H9 (cell line): ENCODE measurements around the gene IRS4. TPM values are rescaled to one million over a fixed set of nuclear protein-coding genes. Genes with fewer than 3 reads are reported as not detected.

Source experiments
- DNase-seq: peaks from one replicate; pipeline ENCODE4 v3.0.0-alpha.2; 2017
- H2AFZ ChIP-seq: one replicate; pipeline ENCODE4 v1.6.1; 2013; ENCODE audit warnings: mild to moderate bottlenecking, low read length, control low read depth, moderate library complexity
- H2AK5ac ChIP-seq: 2 replicates; pipeline ENCODE4 v1.6.1; 2013; ENCODE audit warnings: low read length, control low read depth, mixed read lengths; ENCODE audit not compliant: insufficient read length
- H2BK120ac ChIP-seq: one replicate; pipeline ENCODE4 v1.6.1; 2013; ENCODE audit warnings: low read depth, mild to moderate bottlenecking, low read length, control low read depth, inconsistent platforms; ENCODE audit not compliant: poor library complexity, severe bottlenecking
- H2BK12ac ChIP-seq: 2 replicates; pipeline ENCODE4 v1.6.1; 2013; ENCODE audit warnings: low read length, control low read depth, mixed read lengths, low read depth; ENCODE audit not compliant: insufficient read length
- H2BK15ac ChIP-seq: 2 replicates; pipeline ENCODE4 v1.6.1; 2013; ENCODE audit warnings: low read depth, low read length, control low read depth
- H2BK20ac ChIP-seq: one replicate; pipeline ENCODE4 v1.6.1; 2013; ENCODE audit warnings: low read depth, mild to moderate bottlenecking, low read length, control low read depth, inconsistent platforms; ENCODE audit not compliant: poor library complexity, severe bottlenecking
- H2BK5ac ChIP-seq: 2 replicates; pipeline ENCODE4 v1.6.1; 2013; ENCODE audit warnings: low read length, control low read depth, mixed read lengths; ENCODE audit not compliant: insufficient read length
- H3K14ac ChIP-seq: 2 replicates; pipeline ENCODE4 v1.6.1; 2013; ENCODE audit warnings: low read length, control low read depth; ENCODE audit not compliant: insufficient read depth
- H3K18ac ChIP-seq: 2 replicates; pipeline ENCODE4 v1.6.1; 2013; ENCODE audit warnings: low read depth, mild to moderate bottlenecking, mixed read lengths, low read length, control low read depth; ENCODE audit not compliant: insufficient read length
- H3K23ac ChIP-seq: 2 replicates; pipeline ENCODE4 v1.6.1; 2013; ENCODE audit warnings: low read length, control low read depth, mixed read lengths, low read depth; ENCODE audit not compliant: insufficient read length
- H3K23me2 ChIP-seq: 2 replicates; pipeline ENCODE4 v1.6.1; 2013; ENCODE audit warnings: low read depth, mild to moderate bottlenecking, mixed read lengths, low read length, control low read depth; ENCODE audit not compliant: insufficient read length, poor library complexity, severe bottlenecking
- H3K27ac ChIP-seq: 2 replicates; pipeline ENCODE4 v1.5.1; 2013; ENCODE audit warnings: low read length, control low read depth, mixed read lengths, low read depth; ENCODE audit not compliant: insufficient read length
- H3K27me3 ChIP-seq: 2 replicates; pipeline ENCODE4 v1.6.1; 2013; ENCODE audit warnings: low read length, control low read depth, inconsistent platforms; ENCODE audit not compliant: insufficient read depth
- H3K4ac ChIP-seq: 2 replicates; pipeline ENCODE4 v1.6.1; 2013; ENCODE audit warnings: low read depth, mild to moderate bottlenecking, control low read depth, inconsistent platforms, low read length, moderate library complexity
- H3K4me1 ChIP-seq: 2 replicates; pipeline ENCODE4 v1.6.1; 2013; ENCODE audit warnings: low read length, control low read depth, inconsistent platforms; ENCODE audit not compliant: insufficient read depth
- H3K4me2 ChIP-seq: 2 replicates; pipeline ENCODE4 v1.6.1; 2013; ENCODE audit warnings: low read length, control low read depth, mixed read lengths; ENCODE audit not compliant: insufficient read length, insufficient read depth
- H3K56ac ChIP-seq: 2 replicates; pipeline ENCODE4 v1.6.1; 2013; ENCODE audit warnings: low read depth, mild to moderate bottlenecking, mixed read lengths, low read length, control low read depth; ENCODE audit not compliant: insufficient read length
- H3K79me1 ChIP-seq: 2 replicates; pipeline ENCODE4 v1.6.1; 2013; ENCODE audit warnings: low read depth, mild to moderate bottlenecking, moderate library complexity, low read length, control low read depth, inconsistent platforms; ENCODE audit not compliant: insufficient read depth, poor library complexity, severe bottlenecking
- H3K79me2 ChIP-seq: 2 replicates; pipeline ENCODE4 v1.6.1; 2013; ENCODE audit warnings: low read length, control low read depth, inconsistent platforms; ENCODE audit not compliant: insufficient read depth
- H3K9ac ChIP-seq: 2 replicates; pipeline ENCODE4 v1.6.1; 2013; ENCODE audit warnings: low read length, control low read depth, mixed read lengths; ENCODE audit not compliant: insufficient read length; ENCODE audit errors: extremely low read depth
- H3K9me3 ChIP-seq: one replicate; pipeline ENCODE4 v1.6.1; 2013; ENCODE audit warnings: low read depth, low read length, inconsistent platforms; ENCODE audit not compliant: control insufficient read depth
- H3T11ph ChIP-seq: one replicate; pipeline ENCODE4 v1.6.1; 2013; ENCODE audit warnings: mild to moderate bottlenecking, low read length, control low read depth, inconsistent platforms
- H4K20me1 ChIP-seq: one replicate; pipeline ENCODE4 v1.6.1; 2013; ENCODE audit not compliant: control insufficient read depth, insufficient read length, insufficient read depth
- H4K5ac ChIP-seq: 2 replicates; pipeline ENCODE4 v1.6.1; 2013; ENCODE audit warnings: low read depth, mild to moderate bottlenecking, mixed read lengths, low read length, control low read depth; ENCODE audit not compliant: insufficient read length
- H4K8ac ChIP-seq: replicated peaks from 2 replicates; pipeline ENCODE4 v1.6.1; 2013; ENCODE audit warnings: low read length, control low read depth, mixed read lengths, low read depth; ENCODE audit not compliant: insufficient read length
- H4K91ac ChIP-seq: 2 replicates; pipeline ENCODE4 v1.6.1; 2013; ENCODE audit warnings: low read depth, mild to moderate bottlenecking, moderate library complexity, mixed read lengths, low read length, control low read depth; ENCODE audit not compliant: insufficient read length
- H3K27ac Mint-ChIP-seq, 3 experiments: 2 replicates in 2 of 3; 3 replicates in 1 of 3; pipeline ENCODE4 v1.8.0; 2020 to 2021; ENCODE audit warnings: mixed read lengths in 3 of 3, mild to moderate bottlenecking in 1 of 3, moderate library complexity in 1 of 3
- H3K27me3 Mint-ChIP-seq: 2 replicates; pipeline ENCODE4 v1.8.0; 2021; ENCODE audit warnings: low read depth, mild to moderate bottlenecking, moderate library complexity, mixed read lengths
- H3K36me3 Mint-ChIP-seq, 3 experiments: 2 replicates in 2 of 3; 3 replicates in 1 of 3; pipeline ENCODE4 v1.8.0; 2020 to 2021; ENCODE audit warnings: low read depth in 3 of 3, mixed read lengths in 3 of 3; ENCODE audit not compliant: insufficient read depth in 1 of 3
- H3K4me1 Mint-ChIP-seq, 2 experiments: 2 replicates each; pipeline ENCODE4 v1.8.0; 2020; ENCODE audit warnings: mixed read lengths in 2 of 2
- H3K4me3 Mint-ChIP-seq, 2 experiments: 2 replicates in 1 of 2; 3 replicates in 1 of 2; pipeline ENCODE4 v1.8.0; 2020 to 2021; ENCODE audit warnings: mild to moderate bottlenecking in 2 of 2, mixed read lengths in 2 of 2, moderate library complexity in 1 of 2
- H3K9me3 Mint-ChIP-seq, 2 experiments: 2 replicates in 1 of 2; 3 replicates in 1 of 2; pipeline ENCODE4 v1.8.0; 2020; ENCODE audit warnings: mild to moderate bottlenecking in 2 of 2, mixed read lengths in 2 of 2, moderate library complexity in 1 of 2
- CTCF ChIP-seq: fragments of 200-600 bp; sonication (generic); conservative IDR thresholded peaks from 3 replicates; pipeline ENCODE4 v1.8.0; 2021; ENCODE audit warnings: antibody characterized with exemption, mild to moderate bottlenecking
- WGBS: extraction: QIAGEN DNeasy Blood & Tissue Kit; methylation state at CpG from one replicate; pipeline ENCODE4 v1.1.7; 2013; ENCODE audit warnings: missing lambda C conversion rate, low lambda C conversion rate, mixed read lengths; ENCODE audit not compliant: insufficient read length; ENCODE audit errors: extremely low coverage; 5-methylcytosine and 5-hydroxymethylcytosine counted together
- total RNA-seq: library from RNA; stranded (reverse); gene quantifications from 2 replicates; pipeline ENCODE4 v1.2.1, GENCODE V29; 2021

Gene IRS4
- total RNA-seq, 1 experiment from 2014 or later, result 8.2 TPM

GRCh38 chrX:108737754-108738153 is 1.4 kb upstream of the IRS4 start:
- peak overlapping the region; percentile 76 for H2AFZ ChIP-seq
- no peak overlapping the region for H2BK120ac ChIP-seq
- Mint-ChIP-seq H3K4me3 (peak overlapping the region; percentile 79 to 88), H3K4me1 (peaks cover 16 to 23% of the 10 kb centered on the region in 2 experiments), H3K27ac (no peak overlapping the region), H3K9me3 (peaks cover 19 to 22% of the 10 kb centered on the region in 2 experiments), H3K27me3 (peaks cover 34% of the 10 kb centered on the region), H3K36me3 (peaks cover 11 to 22% (median 16%) of the 10 kb centered on the region in 3 experiments)
- no peak overlapping the region for H2BK5ac ChIP-seq
- TF ChIP-seq CTCF, result no peak
- H3K18ac ChIP-seq, result no peak overlapping the region
- H2BK15ac ChIP-seq, result no peak overlapping the region
- DNase-seq, result no peak
- H4K20me1 ChIP-seq, result no peaks in the 10 kb centered on the region
- peaks cover 29% of the 10 kb centered on the region for H3K23me2 ChIP-seq
- H3K4ac ChIP-seq, result no peak overlapping the region
- no peak overlapping the region for H4K5ac ChIP-seq
- no peaks in the 10 kb centered on the region for H3K9me3 ChIP-seq
- H3K4me1 ChIP-seq, result no peaks in the 10 kb centered on the region
- H3K27me3 ChIP-seq, result peaks cover 16% of the 10 kb centered on the region
- H2BK20ac ChIP-seq, result no peak overlapping the region
- no peak overlapping the region for H3K23ac ChIP-seq
- peak overlapping the region; percentile 65; the same call in 1 of the 2 replicates for H3K14ac ChIP-seq
- no peak overlapping the region for H3T11ph ChIP-seq
- H3K27ac ChIP-seq, result no peak overlapping the region
- no peaks in the 10 kb centered on the region for H3K79me2 ChIP-seq
- H2BK12ac ChIP-seq, result no peak overlapping the region
- peak overlapping the region; percentile 73 for H3K9ac ChIP-seq
- no peaks in the 10 kb centered on the region for H3K79me1 ChIP-seq
- H4K91ac ChIP-seq, result no peak overlapping the region
- no peak overlapping the region for H4K8ac ChIP-seq
- no peak overlapping the region for H3K56ac ChIP-seq
- H2AK5ac ChIP-seq, result no peak overlapping the region
- peak overlapping the region; percentile 66 for H3K4me2 ChIP-seq
- no CpG with 5 or more reads among the region's 5 CpGs for WGBS
